Uterus (tissue), 2 donors: ENCODE data around the gene DENND1A.

ENCODE experiments used
- CTCF ChIP-seq, 4 experiments: fragments of 200-600 bp in 2 of 4; fragments of 450-650 bp in 2 of 4; sonication (generic) in 2 of 4; IDR thresholded peaks; one replicate each; pipeline ENCODE4 v1.5.1; 2016 to 2019; ENCODE audit warnings: antibody characterized with exemption in 4 of 4, mild to moderate bottlenecking in 2 of 4, moderate library complexity in 1 of 4
- POLR2A ChIP-seq, 2 donors: fragments of 450-650 bp; IDR thresholded peaks; one replicate each; pipeline ENCODE4 v1.6.1; 2016; ENCODE audit warnings: antibody characterized with exemption in 2 of 2, mild to moderate bottlenecking in 1 of 2, moderate library complexity in 1 of 2

GRCh38 chr9:123922431-123922830 is 7.5 kb downstream of the DENND1A start:
- no peak for TF ChIP-seq CTCF (IDR thresholded peaks at IDR 0.05)
- TF ChIP-seq POLR2A (IDR thresholded peaks at IDR 0.05), result no peak
